ENCODE measurements around the gene GSX1.

The GSX1 gene

GRCh38 chr13:27794368-27794691 lies 2.0 kb downstream of the GSX1 start:
- H3K4me2 ChIP-seq (ENCODE audit: low read length): no peak overlapping the region
- H3K4me1 ChIP-seq (ENCODE audit: control insufficient read depth, low read length): peaks cover 13% of the 10 kb centered on the region

DNA sequence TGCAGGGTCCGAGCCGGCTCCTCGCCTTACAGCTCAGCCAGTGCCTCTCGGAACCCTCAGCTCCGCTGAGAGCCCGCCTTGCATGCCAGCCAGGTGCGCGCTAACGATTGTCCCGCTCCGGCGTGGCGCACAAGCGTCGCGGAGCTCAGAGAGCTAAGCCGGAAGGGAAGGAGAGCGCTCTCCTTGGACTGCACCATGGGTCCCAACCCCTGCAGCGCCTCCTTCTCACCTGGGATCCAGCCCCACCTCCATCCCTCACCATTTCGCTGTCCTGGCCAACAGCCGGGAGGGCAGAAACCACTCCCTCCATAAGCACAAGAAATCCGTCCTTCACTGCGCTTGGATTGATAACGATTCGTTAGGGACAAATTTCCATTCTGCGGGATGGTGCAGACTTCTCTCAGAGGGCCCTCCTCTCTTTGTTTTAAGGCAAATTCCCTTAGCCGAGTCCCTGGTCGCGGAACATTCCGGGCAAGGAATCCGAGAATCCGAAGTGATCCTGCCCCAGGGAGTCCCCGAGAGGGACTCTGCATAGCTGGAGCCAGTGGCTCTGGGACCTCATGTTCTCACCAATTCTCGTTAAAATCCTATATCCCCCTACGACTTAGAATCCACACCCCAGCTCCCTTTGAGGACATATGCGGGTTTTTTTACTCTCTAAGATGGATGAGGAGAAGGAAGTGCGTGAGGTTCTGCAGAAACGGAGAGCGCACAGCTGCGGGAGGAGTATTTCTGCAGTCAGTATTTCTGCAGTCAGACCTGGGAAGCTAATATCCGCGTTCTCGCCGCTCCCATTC lies 2.8 kb downstream of the GSX1 start:
- H3K27me3 ChIP-seq (ENCODE audit: control insufficient read depth, low read length): peaks cover 44% of the 10 kb centered on the region
- no peak overlapping the region for H3K4me3 ChIP-seq (ENCODE audit: low read length)
- no peaks in the 10 kb centered on the region for H3F3A ChIP-seq (ENCODE audit: control insufficient read depth, insufficient read depth)
- TF ChIP-seq, protein P1, sequence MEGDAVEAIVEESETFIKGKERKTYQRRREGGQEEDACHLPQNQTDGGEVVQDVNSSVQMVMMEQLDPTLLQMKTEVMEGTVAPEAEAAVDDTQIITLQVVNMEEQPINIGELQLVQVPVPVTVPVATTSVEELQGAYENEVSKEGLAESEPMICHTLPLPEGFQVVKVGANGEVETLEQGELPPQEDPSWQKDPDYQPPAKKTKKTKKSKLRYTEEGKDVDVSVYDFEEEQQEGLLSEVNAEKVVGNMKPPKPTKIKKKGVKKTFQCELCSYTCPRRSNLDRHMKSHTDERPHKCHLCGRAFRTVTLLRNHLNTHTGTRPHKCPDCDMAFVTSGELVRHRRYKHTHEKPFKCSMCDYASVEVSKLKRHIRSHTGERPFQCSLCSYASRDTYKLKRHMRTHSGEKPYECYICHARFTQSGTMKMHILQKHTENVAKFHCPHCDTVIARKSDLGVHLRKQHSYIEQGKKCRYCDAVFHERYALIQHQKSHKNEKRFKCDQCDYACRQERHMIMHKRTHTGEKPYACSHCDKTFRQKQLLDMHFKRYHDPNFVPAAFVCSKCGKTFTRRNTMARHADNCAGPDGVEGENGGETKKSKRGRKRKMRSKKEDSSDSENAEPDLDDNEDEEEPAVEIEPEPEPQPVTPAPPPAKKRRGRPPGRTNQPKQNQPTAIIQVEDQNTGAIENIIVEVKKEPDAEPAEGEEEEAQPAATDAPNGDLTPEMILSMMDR (IDR thresholded peaks at IDR 0.05; ENCODE audit: low read depth, low read length, poor library complexity, severe bottlenecking): no peak
- TF ChIP-seq EZH2phosphoT487 (IDR thresholded peaks at IDR 0.05; ENCODE audit: borderline replicate concordance, low read length): no peak
- no peaks in the 10 kb centered on the region for H3K9me2 ChIP-seq (replicated peaks; ENCODE audit: control insufficient read depth, low read length)
- H3K79me2 ChIP-seq (ENCODE audit: control insufficient read depth, low read length): no peaks in the 10 kb centered on the region
- H3K9me3 ChIP-seq (ENCODE audit: control insufficient read depth, insufficient read depth, low read length): no peaks in the 10 kb centered on the region
- no peaks in the 10 kb centered on the region for H4K20me1 ChIP-seq (ENCODE audit: control insufficient read depth, insufficient read depth, low read depth, low read length)
- H3K4me2 ChIP-seq (ENCODE audit: low read length): no peak overlapping the region
- H3K27ac ChIP-seq (ENCODE audit: low read depth, low read length): no peak overlapping the region
- no peaks in the 10 kb centered on the region for H3K36me3 ChIP-seq (ENCODE audit: control insufficient read depth, low read length)
- peaks cover 5% of the 10 kb centered on the region for H3K4me1 ChIP-seq (ENCODE audit: control insufficient read depth, low read length)

More at GRCh38 chr13:27794368-27794691, 2.0 kb downstream of the GSX1 start:
- Histone ChIP-seq H3K9me2 (replicated peaks; ENCODE audit: control insufficient read depth, low read length) (no peaks in the 10 kb centered on the region), H3K36me3 (ENCODE audit: control insufficient read depth, low read length) (no peaks in the 10 kb centered on the region), H3F3A (ENCODE audit: control insufficient read depth, insufficient read depth) (no peaks in the 10 kb centered on the region), H3K27ac (ENCODE audit: low read depth, low read length) (no peak overlapping the region), H4K20me1 (ENCODE audit: control insufficient read depth, insufficient read depth, low read depth, low read length) (no peaks in the 10 kb centered on the region), H3K27me3 (ENCODE audit: control insufficient read depth, low read length) (peaks cover 46% of the 10 kb centered on the region), H3K79me2 (ENCODE audit: control insufficient read depth, low read length) (no peaks in the 10 kb centered on the region), H3K4me3 (ENCODE audit: low read length) (no peak overlapping the region), H3K9me3 (ENCODE audit: control insufficient read depth, insufficient read depth, low read length) (no peaks in the 10 kb centered on the region)
- TF ChIP-seq, protein P1 (IDR thresholded peaks at IDR 0.05; ENCODE audit: low read depth, low read length, poor library complexity, severe bottlenecking): no peak
- TF ChIP-seq EZH2phosphoT487 (IDR thresholded peaks at IDR 0.05; ENCODE audit: borderline replicate concordance, low read length): no peak

GRCh38 chr13:27795718-27796019 lies 3.4 kb downstream of the GSX1 start:
- Histone ChIP-seq H3K4me1 (ENCODE audit: control insufficient read depth, low read length) (peaks cover 2% of the 10 kb centered on the region), H3K4me3 (ENCODE audit: low read length) (no peak overlapping the region), H3K4me2 (ENCODE audit: low read length) (no peak overlapping the region), H3K9me2 (replicated peaks; ENCODE audit: control insufficient read depth, low read length) (no peaks in the 10 kb centered on the region), H3K36me3 (ENCODE audit: control insufficient read depth, low read length) (no peaks in the 10 kb centered on the region), H3F3A (ENCODE audit: control insufficient read depth, insufficient read depth) (no peaks in the 10 kb centered on the region), H3K27ac (ENCODE audit: low read depth, low read length) (no peak overlapping the region), H3K79me2 (ENCODE audit: control insufficient read depth, low read length) (no peaks in the 10 kb centered on the region), H4K20me1 (ENCODE audit: control insufficient read depth, insufficient read depth, low read depth, low read length) (no peaks in the 10 kb centered on the region), H3K27me3 (ENCODE audit: control insufficient read depth, low read length) (peaks cover 41% of the 10 kb centered on the region), H3K9me3 (ENCODE audit: control insufficient read depth, insufficient read depth, low read length) (no peaks in the 10 kb centered on the region)
- TF ChIP-seq, protein P1 (IDR thresholded peaks at IDR 0.05; ENCODE audit: low read depth, low read length, poor library complexity, severe bottlenecking): no peak
- TF ChIP-seq EZH2phosphoT487 (IDR thresholded peaks at IDR 0.05; ENCODE audit: borderline replicate concordance, low read length): no peak

All from DOHH2 (cell line).